ENCODE measurements around the gene INPP4B. TPM values are rescaled to one million over a fixed set of nuclear protein-coding genes. Genes with fewer than 3 reads are reported as not detected.

The INPP4B gene
- polyA plus RNA-seq, 3 donors from 2014 or later: 0.81 to 6.3 (median 6.2) TPM

- no peak overlapping the region for H3K27ac Mint-ChIP-seq
- peaks cover 0 to 4% (median 2%) of the 10 kb centered on the region in 6 donors for H3K9me3 Mint-ChIP-seq
- peaks cover 0 to 6% (median 0%) of the 10 kb centered on the region in 3 donors for H3K36me3 Mint-ChIP-seq
- no peaks in the 10 kb centered on the region for H3K4me1 Mint-ChIP-seq
- H3K27me3 Mint-ChIP-seq (ENCODE audit: low read depth in 3 of 3): peaks cover 0 to 2% (median 2%) of the 10 kb centered on the region in 3 donors
- no peak for DNase-seq
- no peak overlapping the region for H3K4me3 Mint-ChIP-seq
Measured at GRCh38 chr4:142121448-142122350, 724.4 kb downstream of the INPP4B start.

- peaks cover 0 to 12% (median 3%) of the 10 kb centered on the region in 6 donors for H3K9me3 Mint-ChIP-seq
- H3K4me1 Mint-ChIP-seq: no peaks in the 10 kb centered on the region
- peaks cover 0 to 2% (median 2%) of the 10 kb centered on the region in 3 donors for H3K27me3 Mint-ChIP-seq (ENCODE audit: low read depth in 3 of 3)
- no peak overlapping the region for H3K4me3 Mint-ChIP-seq
- H3K27ac Mint-ChIP-seq: no peak overlapping the region
- peaks cover 0 to 13% (median 0%) of the 10 kb centered on the region in 3 donors for H3K36me3 Mint-ChIP-seq
- DNase-seq: no peak
Measured at GRCh38 chr4:142120921-142121320, 725.2 kb downstream of the INPP4B start.

- no peak overlapping the region for H3K27ac Mint-ChIP-seq
- H3K27me3 Mint-ChIP-seq (ENCODE audit: low read depth in 3 of 3): peaks cover 0 to 4% (median 0%) of the 10 kb centered on the region in 3 donors
- peaks cover 0 to 11% (median 0%) of the 10 kb centered on the region in 3 donors for H3K36me3 Mint-ChIP-seq
- DNase-seq: no peak
- peaks cover 0 to 15% (median 5%) of the 10 kb centered on the region in 6 donors for H3K9me3 Mint-ChIP-seq
- no peak overlapping the region for H3K4me3 Mint-ChIP-seq
- no peaks in the 10 kb centered on the region for H3K4me1 Mint-ChIP-seq
Measured at GRCh38 chr4:142112451-142112850, 733.6 kb downstream of the INPP4B start.

- Mint-ChIP-seq H3K4me3 (no peak overlapping the region), H3K9me3 (peaks cover 0 to 6% (median 0%) of the 10 kb centered on the region in 6 donors), H3K4me1 (no peaks in the 10 kb centered on the region), H3K27ac (no peak overlapping the region), H3K27me3 (ENCODE audit: low read depth in 3 of 3) (peaks cover 0 to 3% (median 0%) of the 10 kb centered on the region in 3 donors), H3K36me3 (no peaks in the 10 kb centered on the region)
- DNase-seq: no peak
Measured at GRCh38 chr4:142110136-142110535, 736.0 kb downstream of the INPP4B start.

GRCh38 chr4:142104041-142104440, 742.1 kb downstream of the INPP4B start:
- no peaks in the 10 kb centered on the region for H3K27me3 Mint-ChIP-seq (ENCODE audit: low read depth in 3 of 3)
- H3K9me3 Mint-ChIP-seq: peaks cover 0 to 5% (median 0%) of the 10 kb centered on the region in 6 donors
- no peak for DNase-seq
- no peak overlapping the region for H3K4me3 Mint-ChIP-seq
- peaks cover 0 to 4% (median 0%) of the 10 kb centered on the region in 3 donors for H3K36me3 Mint-ChIP-seq
- H3K4me1 Mint-ChIP-seq: no peaks in the 10 kb centered on the region
- H3K27ac Mint-ChIP-seq: no peak overlapping the region

- no peak for DNase-seq
- H3K4me1 Mint-ChIP-seq: no peaks in the 10 kb centered on the region
- peaks cover 0 to 8% (median 2%) of the 10 kb centered on the region in 6 donors for H3K9me3 Mint-ChIP-seq
- H3K27ac Mint-ChIP-seq: no peak overlapping the region
- H3K36me3 Mint-ChIP-seq: peaks cover 0 to 4% (median 0%) of the 10 kb centered on the region in 3 donors
- H3K4me3 Mint-ChIP-seq: no peak overlapping the region
- H3K27me3 Mint-ChIP-seq (ENCODE audit: low read depth in 3 of 3): no peaks in the 10 kb centered on the region
Measured at GRCh38 chr4:142101401-142101800, 744.7 kb downstream of the INPP4B start.

- DNase-seq: no peak
- H3K4me1 Mint-ChIP-seq: no peaks in the 10 kb centered on the region
- peaks cover 0 to 8% (median 2%) of the 10 kb centered on the region in 6 donors for H3K9me3 Mint-ChIP-seq
- peaks cover 0 to 2% (median 2%) of the 10 kb centered on the region in 3 donors for H3K27me3 Mint-ChIP-seq (ENCODE audit: low read depth in 3 of 3)
- H3K4me3 Mint-ChIP-seq: no peak overlapping the region
- H3K36me3 Mint-ChIP-seq: peaks cover 0 to 4% (median 0%) of the 10 kb centered on the region in 3 donors
- H3K27ac Mint-ChIP-seq: no peak overlapping the region
Measured at GRCh38 chr4:142100941-142101340, 745.2 kb downstream of the INPP4B start.

GRCh38 chr4:142098900-142099545, 747.1 kb downstream of the INPP4B start:
- no peak for DNase-seq
- H3K27ac Mint-ChIP-seq: no peak overlapping the region
- no peaks in the 10 kb centered on the region for H3K4me1 Mint-ChIP-seq
- H3K9me3 Mint-ChIP-seq: peaks cover 0 to 12% (median 2%) of the 10 kb centered on the region in 6 donors
- H3K4me3 Mint-ChIP-seq: no peak overlapping the region
- H3K36me3 Mint-ChIP-seq: peaks cover 0 to 4% (median 0%) of the 10 kb centered on the region in 3 donors
- H3K27me3 Mint-ChIP-seq (ENCODE audit: low read depth in 3 of 3): peaks cover 0 to 2% (median 2%) of the 10 kb centered on the region in 3 donors

- H3K27ac Mint-ChIP-seq: no peak overlapping the region
- H3K4me3 Mint-ChIP-seq: no peak overlapping the region
- DNase-seq: no peak
- peaks cover 0 to 12% (median 2%) of the 10 kb centered on the region in 6 donors for H3K9me3 Mint-ChIP-seq
- H3K27me3 Mint-ChIP-seq (ENCODE audit: low read depth in 3 of 3): peaks cover 0 to 2% (median 2%) of the 10 kb centered on the region in 3 donors
- H3K4me1 Mint-ChIP-seq: no peaks in the 10 kb centered on the region
- peaks cover 0 to 4% (median 0%) of the 10 kb centered on the region in 3 donors for H3K36me3 Mint-ChIP-seq
Measured at GRCh38 chr4:142098380-142098779, 747.7 kb downstream of the INPP4B start.

GRCh38 chr4:142097015-142097414, 749.1 kb downstream of the INPP4B start:
- Mint-ChIP-seq H3K4me1 (no peaks in the 10 kb centered on the region), H3K4me3 (no peak overlapping the region), H3K27me3 (ENCODE audit: low read depth in 3 of 3) (peaks cover 0 to 2% (median 2%) of the 10 kb centered on the region in 3 donors), H3K36me3 (peaks cover 0 to 4% (median 0%) of the 10 kb centered on the region in 3 donors), H3K27ac (no peak overlapping the region), H3K9me3 (peaks cover 0 to 8% (median 2%) of the 10 kb centered on the region in 6 donors)
- DNase-seq: no peak

- Mint-ChIP-seq H3K9me3 (peaks cover 0 to 8% (median 2%) of the 10 kb centered on the region in 6 donors), H3K36me3 (peaks cover 0 to 4% (median 0%) of the 10 kb centered on the region in 3 donors), H3K4me3 (no peak overlapping the region), H3K27ac (no peak overlapping the region), H3K4me1 (no peaks in the 10 kb centered on the region), H3K27me3 (ENCODE audit: low read depth in 3 of 3) (peaks cover 0 to 2% (median 2%) of the 10 kb centered on the region in 3 donors)
- DNase-seq: no peak
Measured at GRCh38 chr4:142095886-142096605, 750.1 kb downstream of the INPP4B start.

- Mint-ChIP-seq H3K9me3 (peaks cover 0 to 5% (median under 1%) of the 10 kb centered on the region in 6 donors), H3K36me3 (peaks cover 0 to 3% (median 0%) of the 10 kb centered on the region in 3 donors)
Measured at GRCh38 chr4:142092941-142093340, 753.2 kb downstream of the INPP4B start.

GRCh38 chr4:142091691-142092182, 754.4 kb downstream of the INPP4B start:
- Mint-ChIP-seq H3K9me3 (peaks cover 0 to 4% (median 0%) of the 10 kb centered on the region in 6 donors), H3K27ac (no peak overlapping the region), H3K27me3 (ENCODE audit: low read depth in 3 of 3) (peaks cover 0 to 2% (median 2%) of the 10 kb centered on the region in 3 donors), H3K4me3 (no peak overlapping the region), H3K4me1 (no peaks in the 10 kb centered on the region), H3K36me3 (peaks cover 0 to 3% (median 0%) of the 10 kb centered on the region in 3 donors)
- no peak for DNase-seq

More at GRCh38 chr4:142092941-142093340, 753.2 kb downstream of the INPP4B start:
- Mint-ChIP-seq H3K27me3 (ENCODE audit: low read depth in 3 of 3) (peaks cover 0 to 2% (median 2%) of the 10 kb centered on the region in 3 donors), H3K4me1 (no peaks in the 10 kb centered on the region), H3K4me3 (no peak overlapping the region), H3K27ac (no peak overlapping the region)
- no peak for DNase-seq

Data from immature natural killer cell (primary cell).